ENCODE measurements around the gene SH3RF3. TPM values are rescaled to one million over a fixed set of nuclear protein-coding genes. Genes with fewer than 3 reads are reported as not detected.

The SH3RF3 gene
- total and polyA plus RNA-seq, 9 of the 15 experiments (the other 6 are each of a cell fraction or from before 2014, with no cell fraction given), result 0.02 TPM; not detected in 8

DNA sequence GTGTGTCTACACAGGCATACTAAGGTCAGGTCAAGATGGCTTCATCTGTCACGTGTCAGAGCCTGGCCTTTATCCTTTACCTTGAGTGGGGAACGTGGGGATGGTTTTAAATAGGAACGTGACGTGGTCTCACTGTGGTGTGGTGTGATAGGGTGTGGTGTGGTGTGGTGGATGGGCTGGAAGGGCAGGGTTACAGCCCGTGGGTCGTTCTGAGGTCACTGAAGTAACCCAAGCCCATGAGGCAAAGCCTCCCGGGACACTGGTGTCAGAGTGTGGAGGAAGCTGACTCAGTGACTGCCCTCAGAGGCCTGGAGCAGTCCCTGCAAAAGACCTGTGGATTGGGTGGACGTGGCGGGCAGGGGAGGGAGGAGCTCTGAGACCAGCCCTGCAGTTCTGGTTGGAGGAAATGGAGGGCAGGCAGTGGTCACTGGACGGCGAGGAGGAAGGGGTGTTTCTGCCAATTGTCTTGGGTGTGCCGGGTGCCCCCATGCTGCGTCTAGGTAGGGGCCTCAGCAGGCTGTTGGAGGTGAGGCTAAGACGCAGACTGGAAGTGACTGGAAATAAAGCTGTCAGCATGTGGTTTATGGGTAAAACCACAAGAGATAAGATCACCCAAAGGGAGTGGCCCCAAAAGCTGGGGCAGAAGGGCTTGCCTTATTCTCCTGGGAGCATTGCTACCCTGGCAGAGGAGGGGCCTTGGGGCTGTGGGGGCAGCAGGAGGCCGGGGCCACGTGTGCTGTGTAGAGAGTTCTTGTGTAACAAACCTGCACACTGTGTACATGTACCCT, 84.8 kb downstream of the SH3RF3 start:
- POLR2A ChIA-PET, result interaction anchor here (0.7 kb wide), 1 partner anchor 31 kb away, joined by 4 read pairs; no protein-coding TSS in a partner anchor
- no TSS peak for BruUV-seq (replicated peaks)
- DNase-seq (ENCODE audit: extremely low read depth in 1 of 4, low spot score in 3 of 4) (peak; percentile 38 to 57 (median 46)), ATAC-seq (peak; percentile 89), FAIRE-seq (peak; percentile 42)
- Histone ChIP-seq H3K4me1 (replicated peaks in 1 of 2; ENCODE audit: control insufficient read depth in 2 of 2, insufficient read depth in 2 of 2, low read length in 2 of 2) (peaks cover 8 to 10% of the 10 kb centered on the region in 2 experiments; a peak in 4 of 5 replicates), H3K4me2 (ENCODE audit: insufficient read depth, low read length) (no peak overlapping the region), H3K9me1 (ENCODE audit: control insufficient read depth, insufficient read depth, low read length) (no peaks in the 10 kb centered on the region), H3K9ac (ENCODE audit: insufficient read depth in 1 of 2, low read depth in 2 of 2, low read length in 2 of 2) (peak overlapping the region in 1 of 2 experiments; percentile 60; a peak in 1 of 4 replicates), H3K79me2 (ENCODE audit: control insufficient read depth, insufficient read depth, low read length) (no peaks in the 10 kb centered on the region), H3K27me3 (ENCODE audit: control insufficient read depth in 2 of 2, insufficient read depth in 2 of 2, low read length in 2 of 2) (peaks cover 12 to 79% of the 10 kb centered on the region in 2 experiments), H3K4me3 (no peak overlapping the region), H4K20me1 (replicated peaks; ENCODE audit: control insufficient read depth, insufficient read depth, low read length) (peaks cover 14% of the 10 kb centered on the region), H3K9me3 (replicated peaks; ENCODE audit: control insufficient read depth, insufficient read depth, low read depth, low read length) (no peaks in the 10 kb centered on the region), H2AFZ (ENCODE audit: low read depth, low read length) (no peak overlapping the region), H3K27ac (ENCODE audit: extremely low read depth, low read depth, low read length) (no peak overlapping the region), H3K36me3 (ENCODE audit: control insufficient read depth, insufficient read depth, low read length) (no peaks in the 10 kb centered on the region)
- in situ Hi-C loops (cut with MboI) (no loop called here), intact Hi-C loops (cut with micrococcal nuclease) (no loop called here)
- under 1% methylated on average over 16 of the region's 16 CpGs for WGBS (ENCODE audit: insufficient coverage, low coverage, missing lambda C conversion rate)
- CTCF ChIA-PET (ENCODE audit: low intra/inter-chr PET ratio), result interaction anchor here (0.6 kb wide), 1 partner anchor 799 kb away, joined by 4 read pairs; no protein-coding TSS in a partner anchor
- TF ChIP-seq, protein P1, sequence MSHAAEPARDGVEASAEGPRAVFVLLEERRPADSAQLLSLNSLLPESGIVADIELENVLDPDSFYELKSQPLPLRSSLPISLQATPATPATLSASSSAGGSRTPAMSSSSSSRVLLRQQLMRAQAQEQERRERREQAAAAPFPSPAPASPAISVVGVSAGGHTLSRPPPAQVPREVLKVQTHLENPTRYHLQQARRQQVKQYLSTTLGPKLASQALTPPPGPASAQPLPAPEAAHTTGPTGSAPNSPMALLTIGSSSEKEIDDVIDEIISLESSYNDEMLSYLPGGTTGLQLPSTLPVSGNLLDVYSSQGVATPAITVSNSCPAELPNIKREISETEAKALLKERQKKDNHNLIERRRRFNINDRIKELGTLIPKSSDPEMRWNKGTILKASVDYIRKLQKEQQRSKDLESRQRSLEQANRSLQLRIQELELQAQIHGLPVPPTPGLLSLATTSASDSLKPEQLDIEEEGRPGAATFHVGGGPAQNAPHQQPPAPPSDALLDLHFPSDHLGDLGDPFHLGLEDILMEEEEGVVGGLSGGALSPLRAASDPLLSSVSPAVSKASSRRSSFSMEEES (CRISPR knock-in tag; IDR thresholded peaks at IDR 0.05), result peak; percentile 35
- TF ChIP-seq PHB2 (IDR thresholded peaks at IDR 0.05; ENCODE audit: low read depth) (no peak), PTBP1 (IDR thresholded peaks at IDR 0.05; ENCODE audit: low read depth, low read length) (no peak), RBM34 (IDR thresholded peaks at IDR 0.05; ENCODE audit: borderline replicate concordance, insufficient read depth, low read length) (no peak), NR2F6 (CRISPR knock-in tag; IDR thresholded peaks at IDR 0.05) (no peak), YBX1 (IDR thresholded peaks at IDR 0.05) (no peak), GABPB1 (CRISPR knock-in tag; IDR thresholded peaks at IDR 0.05) (0 out of 2 replicates have a peak, but pooled peaks have one; percentile 33), ZNF57 (CRISPR knock-in tag; IDR thresholded peaks at IDR 0.05) (no peak), MCM7 (IDR thresholded peaks at IDR 0.05) (no peak), CBFA2T3 (IDR thresholded peaks at IDR 0.05) (peak; percentile 35; the same call in 1 of the 2 replicates)
- TF ChIP-seq, protein P2, sequence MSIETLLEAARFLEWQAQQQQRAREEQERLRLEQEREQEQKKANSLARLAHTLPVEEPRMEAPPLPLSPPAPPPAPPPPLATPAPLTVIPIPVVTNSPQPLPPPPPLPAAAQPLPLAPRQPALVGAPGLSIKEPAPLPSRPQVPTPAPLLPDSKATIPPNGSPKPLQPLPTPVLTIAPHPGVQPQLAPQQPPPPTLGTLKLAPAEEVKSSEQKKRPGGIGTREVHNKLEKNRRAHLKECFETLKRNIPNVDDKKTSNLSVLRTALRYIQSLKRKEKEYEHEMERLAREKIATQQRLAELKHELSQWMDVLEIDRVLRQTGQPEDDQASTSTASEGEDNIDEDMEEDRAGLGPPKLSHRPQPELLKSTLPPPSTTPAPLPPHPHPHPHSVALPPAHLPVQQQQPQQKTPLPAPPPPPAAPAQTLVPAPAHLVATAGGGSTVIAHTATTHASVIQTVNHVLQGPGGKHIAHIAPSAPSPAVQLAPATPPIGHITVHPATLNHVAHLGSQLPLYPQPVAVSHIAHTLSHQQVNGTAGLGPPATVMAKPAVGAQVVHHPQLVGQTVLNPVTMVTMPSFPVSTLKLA (conservative IDR thresholded peaks at IDR 0.05), result 0 out of 4 replicates have a peak, but pooled peaks of 1 of the 2 experiments have one; percentile 19
- TF ChIP-seq, protein P3, sequence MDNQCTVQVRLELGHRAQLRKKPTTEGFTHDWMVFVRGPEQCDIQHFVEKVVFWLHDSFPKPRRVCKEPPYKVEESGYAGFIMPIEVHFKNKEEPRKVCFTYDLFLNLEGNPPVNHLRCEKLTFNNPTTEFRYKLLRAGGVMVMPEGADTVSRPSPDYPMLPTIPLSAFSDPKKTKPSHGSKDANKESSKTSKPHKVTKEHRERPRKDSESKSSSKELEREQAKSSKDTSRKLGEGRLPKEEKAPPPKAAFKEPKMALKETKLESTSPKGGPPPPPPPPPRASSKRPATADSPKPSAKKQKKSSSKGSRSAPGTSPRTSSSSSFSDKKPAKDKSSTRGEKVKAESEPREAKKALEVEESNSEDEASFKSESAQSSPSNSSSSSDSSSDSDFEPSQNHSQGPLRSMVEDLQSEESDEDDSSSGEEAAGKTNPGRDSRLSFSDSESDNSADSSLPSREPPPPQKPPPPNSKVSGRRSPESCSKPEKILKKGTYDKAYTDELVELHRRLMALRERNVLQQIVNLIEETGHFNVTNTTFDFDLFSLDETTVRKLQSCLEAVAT (IDR thresholded peaks at IDR 0.05), result peak in 1 of 2 experiments; percentile 99; a peak in 2 of 4 replicates
- TF ChIP-seq, protein P4, sequence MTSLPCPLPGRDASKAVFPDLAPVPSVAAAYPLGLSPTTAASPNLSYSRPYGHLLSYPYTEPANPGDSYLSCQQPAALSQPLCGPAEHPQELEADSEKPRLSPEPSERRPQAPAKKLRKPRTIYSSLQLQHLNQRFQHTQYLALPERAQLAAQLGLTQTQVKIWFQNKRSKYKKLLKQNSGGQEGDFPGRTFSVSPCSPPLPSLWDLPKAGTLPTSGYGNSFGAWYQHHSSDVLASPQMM (CRISPR knock-in tag; IDR thresholded peaks at IDR 0.05), result no peak
